ENCODE results near the gene TASOR.
A peak's percentile ranks its signal among the peaks of the same experiment; 100 is the strongest.
"Not testable (repeated sequence)": the region's sequence is repeated elsewhere in the genome, so short reads cannot be mapped to it uniquely, and the experiment has no call there.

Gene TASOR, protein sequence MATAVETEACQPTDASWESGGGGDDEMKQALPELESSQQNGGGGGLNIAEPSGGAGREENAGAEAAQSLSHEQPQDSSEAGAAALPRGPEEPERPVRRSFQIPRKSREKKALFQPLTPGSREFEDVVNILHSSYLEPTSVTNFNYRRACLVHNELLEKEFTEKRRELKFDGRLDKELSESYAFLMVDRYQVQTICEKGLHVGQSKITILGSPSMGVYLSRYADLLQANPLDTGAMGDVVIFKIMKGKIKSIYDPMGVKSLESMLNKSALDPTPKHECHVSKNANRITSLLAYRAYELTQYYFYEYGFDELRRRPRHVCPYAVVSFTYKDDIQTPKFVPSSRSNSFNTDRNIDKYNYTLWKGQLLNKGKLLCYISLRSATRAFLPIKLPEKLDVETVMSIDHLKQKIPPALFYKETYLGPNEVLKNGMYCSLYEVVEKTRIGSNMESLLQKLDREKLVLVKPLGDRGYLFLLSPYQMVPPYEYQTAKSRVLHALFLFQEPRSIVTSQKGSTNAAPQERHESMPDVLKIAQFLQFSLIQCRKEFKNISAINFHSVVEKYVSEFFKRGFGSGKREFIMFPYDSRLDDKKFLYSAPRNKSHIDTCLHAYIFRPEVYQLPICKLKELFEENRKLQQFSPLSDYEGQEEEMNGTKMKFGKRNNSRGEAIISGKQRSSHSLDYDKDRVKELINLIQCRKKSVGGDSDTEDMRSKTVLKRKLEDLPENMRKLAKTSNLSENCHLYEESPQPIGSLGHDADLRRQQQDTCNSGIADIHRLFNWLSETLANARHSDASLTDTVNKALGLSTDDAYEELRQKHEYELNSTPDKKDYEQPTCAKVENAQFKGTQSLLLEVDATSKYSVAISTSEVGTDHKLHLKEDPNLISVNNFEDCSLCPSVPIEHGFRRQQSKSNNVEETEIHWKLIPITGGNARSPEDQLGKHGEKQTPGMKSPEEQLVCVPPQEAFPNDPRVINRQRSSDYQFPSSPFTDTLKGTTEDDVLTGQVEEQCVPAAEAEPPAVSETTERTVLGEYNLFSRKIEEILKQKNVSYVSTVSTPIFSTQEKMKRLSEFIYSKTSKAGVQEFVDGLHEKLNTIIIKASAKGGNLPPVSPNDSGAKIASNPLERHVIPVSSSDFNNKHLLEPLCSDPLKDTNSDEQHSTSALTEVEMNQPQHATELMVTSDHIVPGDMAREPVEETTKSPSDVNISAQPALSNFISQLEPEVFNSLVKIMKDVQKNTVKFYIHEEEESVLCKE (N-terminal part only)

DNA sequence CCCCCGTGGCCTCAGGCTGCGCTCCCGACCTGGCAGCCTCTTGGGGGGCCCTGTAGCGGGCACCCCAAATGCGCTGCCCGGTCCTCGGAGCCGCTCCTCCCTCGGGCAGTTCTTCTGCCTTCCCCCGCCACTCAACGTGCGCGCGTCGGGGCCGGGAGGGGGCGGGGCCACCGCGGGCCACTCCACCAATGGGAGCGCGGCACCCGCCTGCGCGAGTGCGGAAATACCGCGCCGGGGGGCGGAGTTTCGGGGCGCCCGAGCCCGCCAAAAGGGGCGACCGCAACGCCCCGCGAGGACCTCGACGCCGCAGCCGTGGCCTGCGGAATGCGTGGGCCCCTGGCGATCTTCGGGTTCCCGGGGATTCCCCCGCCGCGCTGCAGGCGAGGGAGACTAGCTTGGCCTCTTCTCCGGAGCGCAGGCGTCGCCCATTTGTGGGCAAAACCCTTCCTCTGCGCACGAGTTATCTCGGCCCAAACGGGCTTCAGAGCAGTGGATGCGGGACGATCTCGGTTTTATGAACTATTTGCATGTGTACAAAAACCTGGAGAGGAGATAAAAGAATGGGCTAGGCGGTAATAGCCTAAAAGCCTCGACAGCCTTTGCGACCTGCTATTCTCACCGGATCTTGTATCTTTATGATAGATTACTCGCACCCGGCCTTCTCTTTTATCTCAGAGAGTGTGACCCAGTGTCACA, at the start of gene TASOR:
Gene TASOR (minus strand): TSS at position 144 of the 696 bp plus-strand sequence. CDS start 259 bp downstream, outside the sequence.
- peak; percentile 63 to 79 for DNase-seq (ENCODE audit: extremely low read depth in 1 of 2, low read depth in 1 of 2)

DNA sequence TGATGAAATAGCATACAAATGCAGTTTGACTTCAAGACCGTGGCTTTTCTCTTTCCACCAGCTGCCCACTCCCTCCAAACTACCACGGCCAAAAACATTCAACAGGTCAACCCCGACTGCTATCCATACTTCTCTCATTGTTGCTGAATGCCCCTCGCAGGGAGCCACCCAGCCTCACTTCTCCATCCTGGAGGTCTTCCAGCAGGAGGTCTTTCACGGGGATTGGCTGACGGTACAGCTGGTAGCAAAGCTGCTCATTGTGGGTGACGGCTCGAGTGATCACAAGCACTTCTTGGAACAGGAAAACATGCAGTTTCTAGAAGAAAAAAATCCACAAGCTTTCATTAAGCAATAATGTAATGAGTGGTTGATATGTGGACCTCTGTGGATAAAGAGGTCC, 49.0 kb upstream of the TASOR start:
- DNase-seq (ENCODE audit: extremely low read depth in 1 of 2, low read depth in 1 of 2) = no peak

DNA sequence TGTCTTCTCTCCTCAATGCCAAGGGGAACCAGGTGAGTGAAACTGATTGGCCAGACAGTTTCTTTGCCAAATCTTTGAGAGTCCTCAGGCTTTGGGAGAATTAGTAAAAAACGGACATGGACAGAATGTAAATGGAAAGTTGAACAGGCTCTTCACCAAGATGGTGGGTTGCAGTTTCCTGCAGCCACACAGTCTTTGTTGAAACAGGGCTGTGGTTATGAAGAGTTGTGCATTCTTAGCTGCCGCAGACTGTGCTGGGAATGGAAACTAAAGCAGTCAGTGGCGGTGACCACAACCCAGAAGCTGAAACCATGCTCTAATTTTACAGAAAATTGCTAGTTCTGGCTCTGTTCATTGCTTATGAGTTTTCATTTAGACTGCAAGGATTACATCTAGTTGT, 42.1 kb upstream of the TASOR start:
- DNase-seq (ENCODE audit: extremely low read depth in 1 of 2, low read depth in 1 of 2) = peak; percentile 22 to 28

DNA sequence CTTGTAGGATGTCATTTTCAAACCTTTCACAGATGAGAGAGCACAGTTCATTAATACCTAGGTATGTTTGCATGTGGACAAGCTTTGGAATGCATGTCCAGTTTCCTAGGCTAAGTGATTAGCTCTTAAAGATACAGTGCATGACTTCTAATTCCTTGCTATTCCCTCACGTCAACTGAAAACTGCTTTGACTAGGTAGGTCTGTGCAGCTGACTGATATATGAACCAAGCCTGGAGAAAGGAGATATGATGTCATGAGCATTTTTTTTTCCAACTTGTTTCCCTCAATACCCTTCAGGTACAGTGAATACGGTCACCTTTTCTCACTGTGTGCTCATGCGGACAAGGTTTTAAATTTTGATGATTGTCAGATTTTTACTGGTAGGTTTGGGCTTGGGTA, 41.6 kb upstream of the TASOR start:
- DNase-seq (ENCODE audit: extremely low read depth in 1 of 2, low read depth in 1 of 2) = no peak

DNA sequence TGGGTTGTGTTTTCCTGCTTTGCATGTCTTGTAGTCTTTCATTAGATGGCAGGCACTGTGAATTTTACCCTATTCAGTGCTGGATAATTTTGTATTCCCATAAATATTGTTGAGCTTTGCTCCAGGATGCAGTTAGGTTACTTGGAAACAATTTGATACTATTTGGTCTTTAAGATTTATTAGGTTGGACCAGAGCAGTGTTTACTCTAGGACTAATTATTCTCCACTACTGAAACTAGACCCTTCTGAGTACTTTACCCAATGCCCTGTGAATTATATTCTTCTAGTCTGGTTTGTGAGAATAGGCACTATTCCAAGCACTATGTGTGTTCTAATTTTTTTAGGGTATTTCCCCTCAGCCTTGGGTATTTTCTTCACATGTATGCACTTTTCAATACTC, 37.8 kb upstream of the TASOR start:
- no peak for DNase-seq (ENCODE audit: extremely low read depth in 1 of 2, low read depth in 1 of 2)

DNA sequence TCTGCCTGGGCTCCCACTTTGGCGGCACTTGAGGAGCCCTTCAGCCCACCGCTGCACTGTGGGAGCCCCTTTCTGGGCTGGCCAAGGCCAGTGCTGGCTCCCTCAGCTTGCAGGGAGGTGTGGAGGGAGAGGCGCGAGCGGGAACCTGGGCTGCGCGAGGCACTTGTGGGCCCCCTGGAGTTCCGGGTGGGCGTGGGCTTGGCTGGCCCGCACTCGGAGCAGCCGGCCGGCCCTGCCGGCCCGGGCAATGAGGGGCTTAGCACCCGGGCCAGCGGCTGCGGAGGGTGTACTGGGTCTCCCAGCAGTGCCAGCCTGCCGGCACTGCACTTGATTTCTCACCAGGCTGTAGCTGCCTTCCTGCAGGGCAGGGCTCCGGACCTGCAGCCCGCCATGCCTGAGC, 35.7 kb upstream of the TASOR start:
- not testable (repeated sequence) for DNase-seq (ENCODE audit: extremely low read depth in 1 of 2, low read depth in 1 of 2)

DNA sequence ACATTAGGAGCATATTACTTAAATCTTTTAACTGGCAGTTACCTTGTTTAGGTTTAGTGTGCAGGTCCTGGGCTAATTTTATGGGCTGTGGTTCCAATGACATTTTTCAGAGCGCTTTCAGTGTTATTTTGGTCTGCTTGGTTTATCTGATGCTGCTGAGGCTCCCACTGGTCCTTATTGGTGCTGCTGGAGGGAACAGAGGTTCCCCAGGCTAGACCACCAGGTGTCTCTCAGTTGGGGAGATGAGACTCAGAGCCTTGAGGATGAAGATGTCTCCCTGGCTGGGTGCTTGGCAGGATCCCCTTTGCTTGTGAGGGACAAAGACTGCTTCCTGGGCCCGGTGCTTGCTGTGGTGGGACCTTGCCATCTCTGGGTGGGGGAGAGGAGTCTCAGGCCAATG, 28.3 kb upstream of the TASOR start:
- DNase-seq (ENCODE audit: extremely low read depth in 1 of 2, low read depth in 1 of 2) = no peak

DNA sequence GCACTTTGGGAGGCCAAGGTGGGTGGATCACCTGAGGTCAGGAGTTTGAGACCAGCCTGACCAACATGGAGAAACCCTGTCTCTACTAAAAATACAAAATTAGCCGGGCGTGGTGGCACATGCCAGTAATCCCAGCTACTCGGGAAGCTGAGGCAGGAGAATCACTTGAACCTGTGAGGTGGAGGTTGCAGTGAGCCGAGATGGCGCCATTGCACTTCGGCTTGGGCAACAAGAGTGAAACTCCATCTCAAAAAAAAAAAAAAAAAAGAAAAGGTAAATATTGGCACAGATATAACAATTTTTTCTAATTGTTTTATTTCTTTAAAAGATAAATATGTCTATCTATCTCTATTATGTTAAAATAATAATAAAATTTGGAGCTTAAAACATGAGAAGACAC, 24.3 kb upstream of the TASOR start:
- not testable (repeated sequence) for DNase-seq (ENCODE audit: extremely low read depth in 1 of 2, low read depth in 1 of 2)

DNA sequence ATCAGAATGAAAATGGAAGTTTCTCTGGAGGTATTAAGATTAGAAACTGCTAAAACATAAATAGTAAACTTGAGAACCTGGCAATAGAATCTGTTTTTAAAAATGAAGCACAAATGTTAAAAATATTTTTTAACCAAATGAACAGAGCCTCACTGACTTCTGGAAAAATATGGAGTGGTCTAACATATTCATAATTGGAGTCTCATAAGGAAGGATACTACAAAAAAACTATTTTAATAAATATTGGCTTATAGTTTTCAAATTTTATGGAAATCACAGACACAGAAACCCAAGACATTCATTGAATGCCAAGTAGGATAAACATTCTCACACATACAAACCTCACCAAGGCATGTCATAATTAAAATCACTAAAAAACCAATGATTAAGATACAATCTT, 23.6 kb upstream of the TASOR start:
- no peak for DNase-seq (ENCODE audit: extremely low read depth in 1 of 2, low read depth in 1 of 2)

DNA sequence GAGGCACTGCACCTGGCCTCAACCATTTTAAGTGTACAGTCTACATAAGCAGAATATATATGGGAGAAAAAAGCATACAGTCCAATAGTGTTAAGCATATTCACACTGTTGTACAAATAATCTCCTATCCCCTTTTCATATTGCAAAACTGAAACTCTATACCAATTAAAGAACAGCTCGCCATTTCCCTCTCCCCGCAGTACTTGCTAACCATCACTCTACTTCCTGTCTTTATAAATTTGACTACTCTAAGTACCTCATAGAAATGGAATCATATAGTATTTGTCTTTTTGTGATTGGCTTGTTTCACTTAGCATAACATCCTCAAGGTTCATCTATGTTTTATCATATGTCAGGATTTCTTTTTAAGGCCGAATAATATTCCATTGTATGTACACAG, 21.6 kb upstream of the TASOR start:
- DNase-seq (ENCODE audit: extremely low read depth in 1 of 2, low read depth in 1 of 2) = no peak

DNA sequence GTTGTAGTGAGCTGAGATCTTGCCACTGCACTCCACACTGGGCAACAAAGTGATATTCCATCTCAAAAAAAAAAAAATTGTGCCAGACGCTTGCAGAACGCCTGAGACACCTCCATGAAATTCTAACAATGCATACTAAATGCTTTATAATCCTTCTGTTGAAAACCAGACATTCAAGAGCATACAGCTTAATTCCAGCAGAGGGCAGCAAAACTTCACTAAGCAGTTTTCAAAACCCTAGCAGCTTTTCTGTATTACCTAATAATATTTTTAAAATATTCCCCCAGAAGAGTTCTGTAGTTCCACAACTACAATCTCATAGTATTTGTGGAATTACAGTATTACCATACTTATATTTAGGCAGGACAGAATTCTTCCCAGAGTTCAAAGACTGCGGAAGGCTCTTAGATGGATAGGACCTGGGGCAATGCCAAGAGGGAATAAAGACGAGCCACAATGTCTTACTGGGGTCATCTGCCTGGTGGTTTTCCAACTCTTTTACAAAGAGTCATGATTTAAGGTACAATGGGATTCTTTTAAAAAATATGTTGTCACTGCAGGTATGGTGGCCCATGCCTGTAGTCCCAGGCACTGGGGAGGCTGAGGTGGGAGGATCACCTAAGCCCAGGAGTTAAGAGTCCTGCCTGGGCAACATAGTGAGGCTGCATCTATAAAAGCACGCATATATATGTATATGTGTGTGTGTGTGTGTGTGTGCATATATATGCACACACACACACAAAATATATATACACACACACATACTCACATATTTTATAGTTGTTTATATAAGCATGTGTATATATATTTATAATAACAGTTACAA, 19.6 kb upstream of the TASOR start:
- DNase-seq (ENCODE audit: extremely low read depth in 1 of 2, low read depth in 1 of 2) = peak in 1 of 2 donors; percentile 27

DNA sequence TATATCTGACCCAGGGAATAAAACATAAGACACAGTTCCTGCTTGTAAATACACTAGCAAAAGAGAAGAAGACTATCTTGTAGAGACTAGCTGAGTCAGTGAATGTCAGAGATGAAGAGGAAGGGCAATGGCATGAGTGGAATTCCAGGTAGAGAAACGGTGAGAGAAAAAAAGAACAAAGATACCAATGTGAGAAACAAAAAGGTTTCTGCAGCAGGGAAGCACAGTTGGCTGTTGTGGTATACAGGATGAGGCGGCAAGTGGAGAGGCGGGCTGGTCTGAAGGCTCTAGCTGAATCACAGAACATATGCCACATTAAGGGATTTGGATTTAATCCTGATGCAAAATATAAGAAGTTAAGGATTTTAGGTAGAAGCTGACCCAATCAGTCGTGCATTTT, 17.1 kb upstream of the TASOR start:
- no peak for DNase-seq (ENCODE audit: extremely low read depth in 1 of 2, low read depth in 1 of 2)

DNA sequence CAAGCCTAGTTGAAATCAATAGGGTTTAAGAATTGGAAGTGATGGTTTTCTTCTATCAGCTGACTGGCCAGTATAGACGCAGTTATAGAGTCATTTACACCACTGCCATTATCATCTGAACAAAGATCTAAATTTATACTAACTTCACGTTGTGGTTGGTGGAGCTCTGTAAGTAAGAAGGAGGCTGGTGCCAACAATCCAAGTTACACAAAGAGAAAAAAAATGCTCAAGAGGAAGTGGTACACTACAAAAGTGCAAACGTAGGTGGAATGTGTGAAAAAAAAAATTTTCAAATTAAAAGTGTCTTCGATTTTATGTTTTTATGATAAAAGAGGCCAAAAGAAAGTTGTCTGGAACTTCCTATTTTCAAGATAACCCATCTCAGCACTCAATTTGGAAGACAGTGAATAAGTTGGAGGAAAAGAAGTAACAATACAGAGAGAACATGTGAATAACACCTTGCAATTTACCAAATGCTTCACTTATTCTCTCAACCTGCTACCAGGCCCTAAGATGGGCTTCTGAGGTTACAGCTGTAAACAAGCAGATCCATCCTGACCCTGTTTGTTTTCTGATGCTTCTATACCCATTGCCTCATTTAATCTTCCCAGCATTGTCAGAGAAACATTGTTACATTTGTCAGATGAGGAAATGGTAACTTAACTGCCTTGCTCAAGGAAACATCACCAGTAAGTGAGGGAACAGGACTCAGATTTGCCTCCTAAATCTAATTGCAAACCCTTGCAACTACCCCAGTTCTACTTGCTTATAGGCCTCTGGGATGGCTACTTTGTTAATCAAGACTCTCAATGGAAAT, 12.0 kb upstream of the TASOR start:
- no peak for DNase-seq (ENCODE audit: extremely low read depth in 1 of 2, low read depth in 1 of 2)

DNA sequence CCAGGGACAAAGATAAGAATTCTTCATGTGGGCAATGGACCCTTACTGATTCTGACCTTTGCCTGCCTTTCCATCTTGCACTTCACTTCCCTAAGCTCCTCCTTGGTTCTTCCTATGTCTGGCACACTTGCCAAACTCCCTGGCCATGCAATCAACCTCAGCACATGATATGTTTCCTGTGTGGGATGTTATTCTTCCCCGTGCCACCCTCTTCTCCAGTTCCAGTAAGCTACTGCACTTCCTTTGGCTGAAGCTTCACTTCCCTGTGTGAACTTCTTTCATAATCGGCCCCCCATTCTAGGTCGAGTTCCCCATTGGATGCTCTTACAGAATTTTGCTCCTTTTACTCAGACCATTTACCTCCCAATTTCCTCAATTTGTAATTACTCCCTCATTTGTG, 10.7 kb upstream of the TASOR start:
- DNase-seq (ENCODE audit: extremely low read depth in 1 of 2, low read depth in 1 of 2) = no peak

DNA sequence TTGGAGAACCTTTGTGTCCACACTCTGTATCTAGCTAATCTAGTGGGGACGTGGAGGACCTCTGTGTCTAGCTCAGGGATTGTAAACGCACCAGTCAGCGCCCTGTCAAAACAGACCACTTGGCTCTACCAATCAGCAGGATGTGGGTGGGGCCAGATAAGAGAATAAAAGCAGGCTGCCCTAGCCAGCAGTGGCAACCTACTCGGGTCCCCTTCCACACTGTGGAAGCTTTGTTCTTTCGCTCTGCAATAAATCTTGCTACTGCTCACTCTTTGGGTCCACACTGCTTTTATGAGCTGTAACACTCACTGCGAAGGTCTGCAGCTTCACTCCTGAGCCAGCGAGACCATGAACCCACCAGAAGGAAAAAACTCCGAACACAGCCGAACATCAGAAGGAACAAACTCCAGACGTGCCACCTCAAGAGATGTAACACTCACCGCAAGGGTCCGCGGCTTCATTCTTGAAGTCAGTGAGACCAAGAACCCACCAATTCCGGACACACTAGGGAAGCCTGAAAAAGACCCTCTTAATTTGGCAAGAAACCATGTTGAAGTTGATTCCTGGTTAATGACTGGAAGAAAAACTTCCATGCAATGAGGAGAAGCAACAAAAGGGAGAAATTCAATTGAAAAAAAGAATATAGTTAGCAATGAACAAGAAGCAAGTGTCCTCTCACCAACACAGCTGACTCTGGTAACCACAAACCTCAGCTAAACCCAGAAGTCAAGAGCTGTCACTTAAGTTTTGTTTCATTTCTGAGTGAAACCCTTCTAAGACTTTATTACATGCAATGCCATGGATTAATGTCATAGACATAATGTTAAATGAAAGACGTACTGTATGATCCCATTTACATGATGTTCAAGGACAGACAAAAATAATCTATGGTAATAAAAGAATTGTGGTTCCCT, 9.7 kb upstream of the TASOR start:
- DNase-seq (ENCODE audit: extremely low read depth in 1 of 2, low read depth in 1 of 2) = not testable (repeated sequence)

DNA sequence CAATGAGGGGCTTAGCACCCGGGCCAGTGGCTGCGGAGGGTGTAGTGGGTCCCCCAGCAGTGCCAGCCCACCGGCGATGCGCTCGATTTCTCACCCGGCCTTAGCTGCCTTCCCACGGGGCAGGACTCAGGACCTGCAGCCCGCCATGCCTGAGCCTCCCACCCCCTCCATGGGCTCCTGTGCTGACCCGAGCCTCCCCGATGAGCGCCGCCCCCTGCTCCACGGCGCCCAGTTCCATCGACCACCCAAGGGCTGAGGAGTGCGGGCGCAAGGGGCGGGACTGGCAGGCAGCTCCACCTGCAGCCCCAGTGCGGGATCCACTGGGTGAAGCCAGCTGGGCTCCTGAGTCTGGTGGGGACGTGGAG, 8.9 kb upstream of the TASOR start:
- DNase-seq (ENCODE audit: extremely low read depth in 1 of 2, low read depth in 1 of 2) = not testable (repeated sequence)

DNA sequence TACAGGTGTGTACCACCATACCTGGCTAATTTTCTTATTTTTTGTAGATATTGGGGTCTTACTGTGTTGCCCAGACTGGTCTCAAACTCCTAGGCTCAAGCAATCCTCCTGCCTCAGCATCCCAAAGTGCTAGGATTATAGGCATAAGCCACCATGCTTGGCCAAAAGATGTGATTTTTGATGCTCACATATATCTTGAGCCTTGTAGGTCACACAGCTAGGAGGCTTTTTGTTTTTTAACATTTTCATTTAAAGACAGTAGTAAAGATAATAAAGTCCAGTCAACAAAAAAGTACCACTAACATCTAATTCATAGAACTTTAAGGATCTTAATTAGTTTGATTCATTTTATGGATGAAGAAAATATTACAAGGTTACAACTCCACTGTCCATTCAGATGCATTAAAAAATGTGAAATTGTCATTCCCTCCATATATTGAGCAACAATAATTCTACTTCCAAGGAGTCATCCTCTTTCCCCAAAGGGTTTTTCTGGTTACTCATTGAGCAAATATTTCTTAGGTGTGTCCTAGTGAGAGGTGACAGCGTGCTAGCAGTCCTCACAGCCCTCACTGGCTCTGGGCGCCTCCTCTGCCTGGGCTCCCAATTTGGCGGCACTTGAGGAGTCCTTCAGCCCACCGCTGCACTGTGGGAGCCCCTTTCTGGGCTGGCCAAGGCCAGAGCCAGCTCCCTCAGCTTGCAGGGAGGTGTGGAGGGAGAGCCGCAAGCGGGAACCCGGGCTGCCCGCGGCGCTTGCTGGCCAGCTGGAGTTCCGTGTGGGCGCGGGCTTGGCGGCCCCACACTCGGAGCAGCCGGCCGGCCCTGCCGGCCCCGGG, 8.3 kb upstream of the TASOR start:
- no peak for DNase-seq (ENCODE audit: extremely low read depth in 1 of 2, low read depth in 1 of 2)
